Body of pancreas (tissue), 4 donors: ENCODE measurements around the gene KIAA1671. TPM values are rescaled to one million over a fixed set of nuclear protein-coding genes. Genes with fewer than 3 reads are reported as not detected.

Source experiments
- ATAC-seq: fragments of 150-250 bp; one replicate; pipeline ENCODE4 v1.9.1; 2016
- DNase-seq, 4 donors: peaks; one replicate each; pipeline ENCODE4 v3.0.0-alpha.2; 2019
- H3K27ac ChIP-seq, 4 donors: fragments of 200-600 bp; sonication (generic); 1 replicate in 3 of 4; 2 replicates in 1 of 4; pipeline versions ENCODE4 v1.5.1 to v1.6.1; 2016 to 2019; ENCODE audit warnings: mild to moderate bottlenecking in 1 of 4, mixed read lengths in 1 of 4, moderate library complexity in 1 of 4
- H3K27me3 ChIP-seq, 2 donors: fragments of 200-600 bp; sonication (generic); one replicate each; pipeline ENCODE4 v1.6.0; 2016; ENCODE audit warnings: mild to moderate bottlenecking in 1 of 2
- H3K36me3 ChIP-seq, 2 donors: fragments of 200-600 bp; sonication (generic); replicated peaks in 1 of 2; 2 replicates each; pipeline ENCODE4 v1.5.1; 2016; ENCODE audit warnings: low read depth in 2 of 2; ENCODE audit not compliant: insufficient read depth in 1 of 2
- H3K4me1 ChIP-seq: fragments of 200-600 bp; sonication (generic); one replicate; pipeline ENCODE4 v1.6.0; 2016
- H3K4me3 ChIP-seq, 2 donors: fragments of 200-600 bp; sonication (generic); 1 replicate in 1 of 2; 2 replicates in 1 of 2; pipeline ENCODE4 v1.5.1; 2016 to 2019
- H3K9me3 ChIP-seq, 3 donors: fragments of 200-600 bp; sonication (generic); 1 replicate in 2 of 3; 2 replicates in 1 of 3; pipeline ENCODE4 v1.5.1; 2016
- POLR2A ChIP-seq, 3 donors: fragments of 450-650 bp; IDR thresholded peaks; one replicate each; pipeline ENCODE4 v1.6.1; 2016; ENCODE audit warnings: antibody characterized with exemption in 3 of 3, mild to moderate bottlenecking in 2 of 3
- WGBS, 2 donors: methylation state at CpG; one replicate each; pipeline ENCODE4 v1.1.5; 2017; 5-methylcytosine and 5-hydroxymethylcytosine counted together
- intact Hi-C: fragments of 100-400 bp; cut with DNase I; formaldehyde crosslinking; loops from one replicate; pipeline ENCODE4 v1.15.1; 2023
- total RNA-seq, 2 donors: library from RNA; depleted of rRNA; stranded (reverse); fragments of >200 nt; gene quantifications; one replicate each; pipeline ENCODE4 v1.1.0, GENCODE V29; 2016
- TF ChIP-seq, protein P1 (sequence below), 7 experiments: fragments of 450-650 bp in 4 of 7; fragments of 200-600 bp in 3 of 7; sonication (generic) in 3 of 7; IDR thresholded peaks; one replicate each; pipeline ENCODE4 v1.5.1; 2016 to 2019; ENCODE audit warnings: antibody characterized with exemption in 7 of 7

KIAA1671 gene
- total RNA-seq, 2 donors from 2014 or later: 24.9 to 79.8 TPM

DNA sequence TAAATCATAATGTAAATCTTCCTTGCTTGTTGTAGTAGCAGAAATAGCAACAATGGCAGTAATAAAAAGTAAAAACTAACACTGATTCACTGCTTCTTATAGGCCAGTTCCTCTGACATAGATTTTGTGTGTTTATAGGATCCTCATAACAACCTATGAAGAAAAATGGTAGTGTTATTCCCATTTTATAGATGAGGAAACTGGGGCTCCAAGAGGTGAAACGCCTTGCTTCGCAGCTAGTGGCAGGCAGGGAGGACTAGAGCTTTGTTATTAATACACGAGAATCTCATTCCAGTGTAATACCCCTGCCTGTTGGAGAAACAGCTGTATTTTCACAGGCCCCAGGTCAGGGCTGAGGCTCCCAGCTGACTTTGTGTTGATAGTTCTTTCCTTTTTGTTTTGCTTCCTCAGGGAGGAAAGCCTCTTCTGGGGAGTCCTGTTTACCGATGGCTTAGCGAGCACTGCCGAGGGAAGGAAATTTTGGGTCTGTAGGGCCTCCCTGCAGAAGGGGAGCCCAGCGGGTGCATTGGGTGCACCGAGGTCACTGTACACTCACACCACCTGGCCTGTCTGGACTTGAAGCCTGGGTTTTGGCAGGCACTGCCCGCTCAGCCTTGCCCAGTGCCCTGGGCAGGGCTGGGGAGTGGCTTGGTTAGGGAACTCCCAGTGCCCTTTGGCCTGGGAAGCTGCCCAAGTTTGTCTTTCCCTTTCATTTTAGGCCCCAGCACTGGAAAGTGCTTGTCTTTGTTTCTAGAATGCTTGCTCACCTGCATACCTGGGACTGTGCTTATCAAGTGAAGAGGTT is 13.5 kb downstream of the KIAA1671 start:
- TF ChIP-seq, protein P1, sequence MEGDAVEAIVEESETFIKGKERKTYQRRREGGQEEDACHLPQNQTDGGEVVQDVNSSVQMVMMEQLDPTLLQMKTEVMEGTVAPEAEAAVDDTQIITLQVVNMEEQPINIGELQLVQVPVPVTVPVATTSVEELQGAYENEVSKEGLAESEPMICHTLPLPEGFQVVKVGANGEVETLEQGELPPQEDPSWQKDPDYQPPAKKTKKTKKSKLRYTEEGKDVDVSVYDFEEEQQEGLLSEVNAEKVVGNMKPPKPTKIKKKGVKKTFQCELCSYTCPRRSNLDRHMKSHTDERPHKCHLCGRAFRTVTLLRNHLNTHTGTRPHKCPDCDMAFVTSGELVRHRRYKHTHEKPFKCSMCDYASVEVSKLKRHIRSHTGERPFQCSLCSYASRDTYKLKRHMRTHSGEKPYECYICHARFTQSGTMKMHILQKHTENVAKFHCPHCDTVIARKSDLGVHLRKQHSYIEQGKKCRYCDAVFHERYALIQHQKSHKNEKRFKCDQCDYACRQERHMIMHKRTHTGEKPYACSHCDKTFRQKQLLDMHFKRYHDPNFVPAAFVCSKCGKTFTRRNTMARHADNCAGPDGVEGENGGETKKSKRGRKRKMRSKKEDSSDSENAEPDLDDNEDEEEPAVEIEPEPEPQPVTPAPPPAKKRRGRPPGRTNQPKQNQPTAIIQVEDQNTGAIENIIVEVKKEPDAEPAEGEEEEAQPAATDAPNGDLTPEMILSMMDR (IDR thresholded peaks at IDR 0.05): no peak
- TF ChIP-seq POLR2A (IDR thresholded peaks at IDR 0.05): no peak
- peak; percentile 90 for ATAC-seq
- no peak overlapping the region for H3K4me3 ChIP-seq

DNA sequence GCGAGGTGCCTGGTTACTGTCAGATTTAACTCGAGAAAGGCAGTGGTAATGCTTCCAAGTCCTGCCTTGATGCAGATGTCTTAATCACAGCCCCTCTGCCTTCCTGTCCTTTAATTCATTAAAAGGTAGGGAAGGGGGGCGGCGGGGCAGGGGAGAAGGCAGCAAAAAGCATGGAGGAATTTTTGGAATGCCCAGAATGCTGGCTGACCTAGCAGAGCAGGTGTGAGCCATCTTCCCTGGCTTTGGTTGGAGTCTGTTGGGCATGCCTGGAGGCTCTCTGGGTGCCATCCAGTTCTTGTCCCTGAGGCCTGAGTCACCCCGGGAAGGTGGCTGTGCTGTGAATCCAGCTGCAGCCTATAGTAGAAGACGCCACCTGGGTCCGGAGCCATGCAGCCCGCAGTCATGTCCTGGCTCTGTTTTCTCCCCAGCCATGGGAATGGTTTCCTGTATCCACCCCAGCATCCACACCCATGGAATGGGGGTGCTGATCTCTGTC is 15.6 kb downstream of the KIAA1671 start:
- Histone ChIP-seq H3K36me3 (no peaks in the 10 kb centered on the region), H3K4me3 (no peak overlapping the region), H3K27me3 (no peaks in the 10 kb centered on the region), H3K4me1 (peaks cover 38% of the 10 kb centered on the region), H3K9me3 (no peaks in the 10 kb centered on the region), H3K27ac (peak overlapping the region in 2 of 4 donors; percentile 70 to 75)
- no peak for ATAC-seq
- WGBS, 2 donors: 81 to 85% methylated on average over 4 to 8 of the region's 8 CpGs
- intact Hi-C loops: no loop called here
- DNase-seq: peak in 1 of 4 donors; percentile 70
- no peak for TF ChIP-seq POLR2A (IDR thresholded peaks at IDR 0.05)
- TF ChIP-seq, protein P1 (IDR thresholded peaks at IDR 0.05): no peak

More for the DNA sequence above, 13.5 kb downstream of the KIAA1671 start:
- WGBS, 2 donors: 17 to 26% methylated on average over 8 to 9 of the region's 9 CpGs
- Histone ChIP-seq H3K27me3 (no peaks in the 10 kb centered on the region), H3K36me3 (no peaks in the 10 kb centered on the region), H3K4me1 (peaks cover 38% of the 10 kb centered on the region), H3K27ac (peak overlapping the region; percentile 50 to 75 (median 64)), H3K9me3 (no peaks in the 10 kb centered on the region)
- intact Hi-C loops: no loop called here
- DNase-seq: peak; percentile 85 to 93 (median 90)

DNA sequence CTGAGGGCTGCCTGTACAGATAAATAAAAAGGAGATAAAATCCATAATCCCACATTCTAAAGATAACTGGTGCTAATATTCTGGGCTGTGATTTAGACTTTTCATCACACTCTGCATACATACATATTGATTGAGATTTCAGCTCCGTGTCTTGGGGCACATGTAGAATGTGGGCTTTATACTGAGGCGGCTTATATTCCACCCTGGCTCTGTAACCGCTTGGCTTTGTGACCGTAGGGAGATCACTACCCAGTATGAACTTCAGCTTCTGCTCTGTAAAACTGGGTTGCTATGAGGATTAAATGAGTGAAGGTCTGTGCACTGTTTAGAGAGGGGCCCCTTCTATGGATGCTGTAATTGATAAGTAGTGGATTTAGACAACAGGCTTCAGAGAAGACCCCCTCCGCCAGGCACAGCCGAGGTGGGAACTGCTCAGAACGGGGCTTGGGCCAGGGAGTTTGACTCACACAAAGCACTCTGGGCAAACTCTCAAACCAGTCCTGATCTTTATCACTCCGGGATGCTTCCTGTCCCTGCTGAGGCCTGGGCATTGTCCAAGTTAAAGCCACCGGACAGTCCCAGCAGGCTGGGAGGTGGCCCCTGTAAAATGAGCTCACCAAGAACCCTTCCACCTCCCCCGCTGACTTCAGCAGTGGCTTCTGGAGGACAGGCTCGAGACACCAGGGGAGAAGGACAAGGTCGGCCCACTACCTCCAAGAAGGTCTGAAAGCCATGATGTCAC is 17.2 kb downstream of the KIAA1671 start:
- Histone ChIP-seq H3K27me3 (no peaks in the 10 kb centered on the region), H3K4me1 (peaks cover 38% of the 10 kb centered on the region), H3K36me3 (no peaks in the 10 kb centered on the region), H3K27ac (peak overlapping the region in 2 of 4 donors; percentile 44 to 50), H3K4me3 (no peak overlapping the region), H3K9me3 (no peaks in the 10 kb centered on the region)
- intact Hi-C loops: no loop called here
- WGBS, 2 donors: 43 to 63% methylated on average over 7 to 12 of the region's 12 CpGs
- peak in 2 of 4 donors; percentile 33 to 37 for DNase-seq
- no peak for TF ChIP-seq POLR2A (IDR thresholded peaks at IDR 0.05)
- TF ChIP-seq, protein P1 (IDR thresholded peaks at IDR 0.05): no peak
- ATAC-seq: peak; percentile 15

DNA sequence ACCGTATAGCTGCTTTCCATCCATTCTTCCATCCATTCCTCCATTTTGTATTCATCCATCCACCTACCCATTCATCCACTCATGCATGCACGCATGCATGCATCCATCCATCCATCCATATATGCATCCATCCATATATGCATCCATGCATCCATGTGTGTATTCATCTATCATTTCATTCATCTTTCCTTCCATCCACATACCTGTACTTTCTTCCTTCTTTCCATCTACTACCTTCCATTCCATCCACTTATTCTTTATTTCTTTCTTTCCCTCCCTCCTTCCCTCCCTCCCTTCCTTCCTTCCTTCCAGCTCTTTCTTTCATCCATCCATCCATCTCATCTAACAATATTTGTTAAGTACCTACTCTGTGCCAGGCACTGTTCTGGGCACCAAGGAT is 19.9 kb downstream of the KIAA1671 start:
- H3K36me3 ChIP-seq: no peaks in the 10 kb centered on the region

More for the DNA sequence above, 19.9 kb downstream of the KIAA1671 start:
- no peak for TF ChIP-seq POLR2A (IDR thresholded peaks at IDR 0.05)
- TF ChIP-seq, protein P1 (IDR thresholded peaks at IDR 0.05): no peak
- ATAC-seq: no peak
- Histone ChIP-seq H3K27ac (no peak overlapping the region), H3K4me1 (peaks cover 30% of the 10 kb centered on the region), H3K27me3 (no peaks in the 10 kb centered on the region), H3K4me3 (no peak overlapping the region), H3K9me3 (no peaks in the 10 kb centered on the region)
- intact Hi-C loops: no loop called here
- DNase-seq: no peak
- WGBS, 2 donors: 90 to 96% methylated on average over 2 of the region's 2 CpGs
